Activated naive CD4-positive, alpha-beta T cell treated with anti-CD3 and anti-CD28 coated beads, Interleukin-2, amount 10 ng/mL, durations not matched to agents 5 hours and 36 hours (primary cell): ENCODE measurements around the gene LAMA3. TPM values are rescaled to one million over a fixed set of nuclear protein-coding genes. Genes with fewer than 3 reads are reported as not detected.

Experiments
- total RNA-seq, 2 experiments: library from RNA; stranded (reverse); gene quantifications; one replicate each; pipeline ENCODE4 v1.2.3, GENCODE V29; 2021

The LAMA3 gene, protein sequence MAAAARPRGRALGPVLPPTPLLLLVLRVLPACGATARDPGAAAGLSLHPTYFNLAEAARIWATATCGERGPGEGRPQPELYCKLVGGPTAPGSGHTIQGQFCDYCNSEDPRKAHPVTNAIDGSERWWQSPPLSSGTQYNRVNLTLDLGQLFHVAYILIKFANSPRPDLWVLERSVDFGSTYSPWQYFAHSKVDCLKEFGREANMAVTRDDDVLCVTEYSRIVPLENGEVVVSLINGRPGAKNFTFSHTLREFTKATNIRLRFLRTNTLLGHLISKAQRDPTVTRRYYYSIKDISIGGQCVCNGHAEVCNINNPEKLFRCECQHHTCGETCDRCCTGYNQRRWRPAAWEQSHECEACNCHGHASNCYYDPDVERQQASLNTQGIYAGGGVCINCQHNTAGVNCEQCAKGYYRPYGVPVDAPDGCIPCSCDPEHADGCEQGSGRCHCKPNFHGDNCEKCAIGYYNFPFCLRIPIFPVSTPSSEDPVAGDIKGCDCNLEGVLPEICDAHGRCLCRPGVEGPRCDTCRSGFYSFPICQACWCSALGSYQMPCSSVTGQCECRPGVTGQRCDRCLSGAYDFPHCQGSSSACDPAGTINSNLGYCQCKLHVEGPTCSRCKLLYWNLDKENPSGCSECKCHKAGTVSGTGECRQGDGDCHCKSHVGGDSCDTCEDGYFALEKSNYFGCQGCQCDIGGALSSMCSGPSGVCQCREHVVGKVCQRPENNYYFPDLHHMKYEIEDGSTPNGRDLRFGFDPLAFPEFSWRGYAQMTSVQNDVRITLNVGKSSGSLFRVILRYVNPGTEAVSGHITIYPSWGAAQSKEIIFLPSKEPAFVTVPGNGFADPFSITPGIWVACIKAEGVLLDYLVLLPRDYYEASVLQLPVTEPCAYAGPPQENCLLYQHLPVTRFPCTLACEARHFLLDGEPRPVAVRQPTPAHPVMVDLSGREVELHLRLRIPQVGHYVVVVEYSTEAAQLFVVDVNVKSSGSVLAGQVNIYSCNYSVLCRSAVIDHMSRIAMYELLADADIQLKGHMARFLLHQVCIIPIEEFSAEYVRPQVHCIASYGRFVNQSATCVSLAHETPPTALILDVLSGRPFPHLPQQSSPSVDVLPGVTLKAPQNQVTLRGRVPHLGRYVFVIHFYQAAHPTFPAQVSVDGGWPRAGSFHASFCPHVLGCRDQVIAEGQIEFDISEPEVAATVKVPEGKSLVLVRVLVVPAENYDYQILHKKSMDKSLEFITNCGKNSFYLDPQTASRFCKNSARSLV (N-terminal part only)
- total RNA-seq: 1 to 10 TPM in 1 of 2 experiments, under 1 TPM in 1; 0.86 to 1.2 TPM

DNA sequence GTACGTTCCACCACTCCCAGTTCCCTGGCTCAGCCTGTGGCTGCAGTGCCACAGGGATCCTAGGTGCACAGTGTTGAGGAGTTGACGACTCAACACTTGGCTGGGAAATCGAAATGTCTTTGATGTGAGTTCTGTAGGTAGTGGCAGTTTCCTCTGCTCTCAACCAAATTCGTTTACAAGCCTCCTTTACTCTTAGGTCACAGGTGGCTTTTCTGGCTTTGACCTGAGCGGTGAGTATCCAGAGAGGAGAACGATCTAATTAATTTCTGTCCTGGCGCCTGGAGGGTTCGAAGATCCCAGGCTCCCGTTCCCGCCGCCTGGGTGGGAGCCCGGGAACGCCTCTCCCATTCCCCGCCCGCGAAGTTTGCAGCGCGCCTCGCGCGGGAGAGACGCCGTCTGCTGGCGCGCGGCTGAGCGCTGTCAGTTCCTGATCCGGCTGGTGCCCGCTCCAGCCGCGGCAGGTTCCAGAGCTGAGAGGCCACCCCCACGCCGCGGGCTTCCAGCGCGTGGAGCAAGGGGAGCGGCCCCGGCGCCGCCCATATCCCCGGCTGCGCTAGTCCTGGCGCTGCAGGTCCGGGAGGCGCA, at the start of gene LAMA3:
Gene LAMA3, plus strand, starts transcription at position 423 of the 585 bp plus-strand sequence. CDS start 231 bp downstream, outside the sequence.

DNA sequence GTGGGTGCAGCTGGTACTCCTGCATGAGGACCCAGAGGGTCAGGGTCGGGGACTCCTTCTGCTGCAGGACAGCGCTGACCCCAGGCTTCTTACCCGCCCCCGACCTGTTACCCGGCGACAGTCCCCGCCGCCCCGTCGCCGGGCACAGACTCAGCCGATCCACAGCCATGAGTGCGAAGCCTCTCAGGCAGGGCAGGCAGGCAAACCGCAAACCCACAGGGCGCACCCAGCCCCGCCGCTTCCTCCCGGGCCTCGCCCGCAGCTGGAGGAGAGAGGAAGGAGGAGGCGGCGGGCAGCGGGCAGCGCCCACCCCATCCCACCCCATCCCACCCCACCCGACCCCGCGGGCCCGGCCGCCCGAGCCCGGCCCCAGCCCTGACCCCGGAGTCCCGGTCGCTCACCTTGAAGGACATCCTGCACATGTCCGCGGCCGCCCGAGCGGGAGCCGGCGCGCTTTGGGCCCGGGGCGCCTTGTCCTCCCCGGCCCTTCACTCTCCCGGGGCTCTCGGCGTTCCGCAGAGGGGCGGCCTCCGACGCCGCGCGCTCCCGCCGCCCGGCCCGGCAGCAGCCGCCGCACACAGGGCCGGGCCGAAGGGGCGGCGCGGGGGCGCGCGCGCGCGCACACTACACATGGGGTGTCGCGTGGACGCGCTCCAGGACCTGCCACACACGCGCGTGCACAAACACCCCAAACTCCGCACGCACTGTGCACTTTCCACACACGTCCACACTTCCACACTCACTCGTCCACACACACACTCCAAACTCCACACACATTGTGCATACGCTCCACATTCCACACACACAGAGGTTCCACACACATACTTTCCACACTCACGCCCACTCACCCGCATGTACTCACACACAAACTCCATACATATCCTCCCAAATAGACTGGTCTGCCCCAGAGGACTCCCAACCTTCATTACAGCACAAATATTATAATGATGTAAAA, 26.7 kb upstream of the LAMA3 start, which contains the start of gene ANKRD29:
Gene ANKRD29, minus strand, starts transcription at position 603 of the 955 bp plus-strand sequence. Its CDS starts 181 bp downstream, at position 422.

Other genes starting within 250 kb of the LAMA3 start
- 10 to 100 TPM; 60.0 to 66.9 TPM for gene RIOK3, start 236.2 kb upstream of the LAMA3 start, total RNA-seq
- gene RMC1, start 185.9 kb upstream of the LAMA3 start, total RNA-seq: 10 to 100 TPM; 55.2 to 59.3 TPM
- 10 to 100 TPM; 36.3 to 38.7 TPM for gene NPC1, start 102.9 kb upstream of the LAMA3 start, total RNA-seq
- gene ANKRD29, start 26.5 kb upstream of the LAMA3 start, total RNA-seq: not detected